GM19438 (cell line): ENCODE measurements around the gene ABCB8.

Experiments used
- ATAC-seq: cut with Tn5 transposase; IDR thresholded peaks from one replicate; pipeline ENCODE4 v1.9.1; 2021; ENCODE audit warnings: low read depth; ENCODE audit not compliant: unreplicated experiment

Gene ABCB8

GRCh38 chr7:151028131-151028947 lies at the start of gene ABCB8:
Gene ABCB8 (plus strand): TSS chr7:151028450. CDS start chr7:151028516, 66 bp downstream.
- peak; percentile 96 for ATAC-seq

- no peak for ATAC-seq
Measured at GRCh38 chr7:150979713-150980390, 48.4 kb upstream of the ABCB8 start.

GRCh38 chr7:150980663-150981062 lies 47.6 kb upstream of the ABCB8 start:
- no peak for ATAC-seq

GRCh38 chr7:150981644-150982043 lies 46.6 kb upstream of the ABCB8 start:
- ATAC-seq, result no peak

GRCh38 chr7:150982351-150982750 lies 45.9 kb upstream of the ABCB8 start:
- no peak for ATAC-seq

GRCh38 chr7:150983893-150984368 lies 44.3 kb upstream of the ABCB8 start:
- ATAC-seq, result no peak

GRCh38 chr7:150986099-150986512 lies 42.1 kb upstream of the ABCB8 start:
- ATAC-seq, result no peak

- no peak for ATAC-seq
Measured at GRCh38 chr7:150986556-150986955, 41.7 kb upstream of the ABCB8 start.

GRCh38 chr7:150988230-150989226 lies 39.7 kb upstream of the ABCB8 start:
- no peak for ATAC-seq

- no peak for ATAC-seq
Measured at GRCh38 chr7:150989456-150989855, 38.8 kb upstream of the ABCB8 start.

- ATAC-seq, result no peak
Measured at GRCh38 chr7:150990416-150991186, 37.6 kb upstream of the ABCB8 start, which contains the start of gene NOS3. Gene NOS3 (plus strand): TSS chr7:150991017. CDS start chr7:150993804, 2,787 bp downstream.

- no peak for ATAC-seq
Measured at GRCh38 chr7:150992051-150992640, 36.1 kb upstream of the ABCB8 start.

- no peak for ATAC-seq
Measured at GRCh38 chr7:150992833-150993302, 35.4 kb upstream of the ABCB8 start.

- no peak for ATAC-seq
Measured at GRCh38 chr7:150993511-150993910, 34.7 kb upstream of the ABCB8 start.

GRCh38 chr7:150994141-150994837 lies 34.0 kb upstream of the ABCB8 start:
- ATAC-seq, result no peak

- ATAC-seq, result no peak
Measured at GRCh38 chr7:150994838-150995510, 33.3 kb upstream of the ABCB8 start.

GRCh38 chr7:150996376-150997074 lies 31.7 kb upstream of the ABCB8 start:
- ATAC-seq, result no peak
